Adrenal gland (tissue), 12 donors: Measurements from ENCODE around the gene PBX1. TPM values are rescaled to one million over a fixed set of nuclear protein-coding genes. Genes with fewer than 3 reads are reported as not detected.
A peak's percentile ranks its signal among the peaks of the same experiment; 100 is the strongest.

ENCODE experiments used
- DNase-seq, 7 donors: peaks; one replicate each; pipeline ENCODE4 v3.0.0-alpha.2; 2019 to 2020
- H3K27ac ChIP-seq, 5 donors: fragments of 200-600 bp; sonication (generic) in 4 of 5; 1 replicate in 3 of 5; 2 replicates in 2 of 5; pipeline versions ENCODE4 v1.5.1 to v1.8.0; 2016 to 2020; ENCODE audit warnings: mild to moderate bottlenecking in 1 of 5
- H3K27me3 ChIP-seq: fragments of 200-600 bp; 2 replicates; pipeline ENCODE4 v1.8.0; 2021
- H3K36me3 ChIP-seq, 2 donors: fragments of 200-600 bp; replicated peaks in 1 of 2; 1 replicate in 1 of 2; 2 replicates in 1 of 2; pipeline versions ENCODE4 v1.5.1 to v1.8.0; 2018 to 2022
- H3K4me1 ChIP-seq, 2 donors: fragments of 200-600 bp; replicated peaks in 1 of 2; 1 replicate in 1 of 2; 2 replicates in 1 of 2; pipeline versions ENCODE4 v1.5.1 to v1.8.0; 2018 to 2021
- H3K4me3 ChIP-seq, 4 donors: fragments of 200-600 bp; sonication (generic) in 3 of 4; one replicate each; pipeline ENCODE4 v1.5.1; 2016 to 2018
- H3K9me3 ChIP-seq, 3 donors: fragments of 200-600 bp; sonication (generic) in 1 of 3; replicated peaks in 1 of 3; 1 replicate in 2 of 3; 2 replicates in 1 of 3; pipeline versions ENCODE4 v1.5.1 to v1.8.0; 2016 to 2021
- POLR2A ChIP-seq, 2 donors: fragments of 450-650 bp; IDR thresholded peaks; one replicate each; pipeline ENCODE4 v1.6.1; 2017; ENCODE audit warnings: antibody characterized with exemption in 2 of 2, mild to moderate bottlenecking in 2 of 2, moderate library complexity in 1 of 2
- WGBS, 4 donors: extraction: QIAGEN DNeasy Blood & Tissue Kit in 2 of 4; methylation state at CpG; one replicate each; pipeline versions ENCODE4 v1.1.5 to v1.1.7; 2013 to 2017; 5-methylcytosine and 5-hydroxymethylcytosine counted together
- intact Hi-C, 2 donors: fragments of 100-400 bp; cut with DNase I; formaldehyde crosslinking; loops; one replicate each; pipeline versions ENCODE4 v1.14.1 to v1.15.0; 2022 to 2023
- polyA plus RNA-seq, 3 donors: library from polyadenylated mRNA; stranded (reverse); fragments of 200-250 nt in 2 of 3; fragments of 350-450 nt in 1 of 3; fragmentation: Illumina TruSeq in 1 of 3; extraction: RNeasy Lipid Tissue Mini Kit (QIAGEN cat#74804) in 1 of 3; gene quantifications; one replicate each; pipeline ENCODE4 v1.2.3, GENCODE V29; 2013 to 2014
- total RNA-seq, 9 donors: library from RNA; depleted of rRNA in 4 of 9; stranded (reverse); fragments of >200 nt in 4 of 9; fragments of 120-200 nt in 1 of 9; fragmentation: NEBNext Ultra II Directional in 1 of 9; extraction: Animal tissue kit (Norgen Biotek cat#: 25700) in 1 of 9; gene quantifications; one replicate each; pipeline versions ENCODE4 v1.1.0 to v1.2.4, GENCODE V29; 2013 to 2023
- TF ChIP-seq, protein P1 (sequence below), 6 experiments: fragments of 450-650 bp in 4 of 6; fragments of 200-600 bp in 2 of 6; sonication (generic) in 1 of 6; IDR thresholded peaks; 1 replicate in 5 of 6; 2 replicates in 1 of 6; pipeline versions ENCODE4 v1.5.1 to v1.8.0; 2016 to 2021; ENCODE audit warnings: antibody characterized with exemption in 6 of 6, mild to moderate bottlenecking in 2 of 6, moderate library complexity in 1 of 6
- donor health status: healthy with polysubstance abuse.
- donor health status: Bipolar disorder and iron deficiency.
- donor health status: DM: yes; HTN: yes; CAD: no.
- donor health status: DM: no; HTN: no; CAD: no.
- donor health status: DM: no; HTN: no; CAD: no.
- donor health status: DM: yes; HTN: yes; CAD: no.

The PBX1 gene
- total and polyA plus RNA-seq, 12 donors = 13.0 to 294 (median 99.3) TPM

DNA sequence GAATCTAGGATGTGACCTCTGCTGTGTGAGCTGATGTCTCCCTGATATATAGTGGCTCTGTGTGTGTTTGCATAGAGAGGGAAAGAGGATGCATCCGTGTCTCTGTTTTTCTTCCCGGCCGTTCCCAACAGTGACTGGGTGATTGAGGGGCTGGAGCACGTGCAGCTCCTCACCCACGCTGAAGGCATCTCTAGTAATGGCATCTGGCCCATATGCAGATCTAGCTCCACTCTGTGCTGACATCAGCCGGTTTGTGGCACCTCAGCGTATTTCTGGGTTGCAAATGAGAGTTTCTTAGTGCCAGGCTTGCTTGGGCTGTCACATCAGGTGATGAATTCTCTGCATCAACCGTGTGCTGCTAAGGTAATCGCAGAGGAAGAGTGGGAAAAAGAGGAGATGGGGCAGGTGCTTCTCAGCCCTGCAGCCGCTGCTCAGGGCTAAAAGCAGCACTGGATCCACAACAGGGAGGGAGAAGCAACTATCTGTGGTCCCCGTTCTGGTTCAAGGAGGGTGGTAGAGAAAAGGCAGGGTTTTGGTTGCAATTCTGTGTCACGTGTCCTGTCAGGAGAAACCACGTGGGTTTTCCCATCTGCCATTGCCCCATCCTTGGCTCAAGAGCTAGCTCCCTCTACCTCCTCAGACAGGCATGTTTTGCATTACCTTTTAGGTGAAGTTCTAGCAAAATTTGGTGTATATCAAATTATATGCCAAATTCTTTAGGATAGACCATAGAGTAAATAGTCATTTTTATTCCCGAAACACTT, 282.9 kb downstream of the PBX1 start:
- H3K27ac ChIP-seq = no peak overlapping the region
- no peak for DNase-seq
- H3K36me3 ChIP-seq = peaks cover 0 to 5% of the 10 kb centered on the region in 2 donors
- intact Hi-C loops = no loop called here
- H3K27me3 ChIP-seq = no peaks in the 10 kb centered on the region
- WGBS, 4 donors = 78 to 85% (median 82%) methylated on average over 13 to 14 of the region's 14 CpGs
- no peaks in the 10 kb centered on the region for H3K9me3 ChIP-seq
- H3K4me3 ChIP-seq = no peak overlapping the region
- peaks cover 0 to 13% of the 10 kb centered on the region in 2 donors for H3K4me1 ChIP-seq
- no peak for TF ChIP-seq POLR2A (IDR thresholded peaks at IDR 0.05)
- TF ChIP-seq, protein P1, sequence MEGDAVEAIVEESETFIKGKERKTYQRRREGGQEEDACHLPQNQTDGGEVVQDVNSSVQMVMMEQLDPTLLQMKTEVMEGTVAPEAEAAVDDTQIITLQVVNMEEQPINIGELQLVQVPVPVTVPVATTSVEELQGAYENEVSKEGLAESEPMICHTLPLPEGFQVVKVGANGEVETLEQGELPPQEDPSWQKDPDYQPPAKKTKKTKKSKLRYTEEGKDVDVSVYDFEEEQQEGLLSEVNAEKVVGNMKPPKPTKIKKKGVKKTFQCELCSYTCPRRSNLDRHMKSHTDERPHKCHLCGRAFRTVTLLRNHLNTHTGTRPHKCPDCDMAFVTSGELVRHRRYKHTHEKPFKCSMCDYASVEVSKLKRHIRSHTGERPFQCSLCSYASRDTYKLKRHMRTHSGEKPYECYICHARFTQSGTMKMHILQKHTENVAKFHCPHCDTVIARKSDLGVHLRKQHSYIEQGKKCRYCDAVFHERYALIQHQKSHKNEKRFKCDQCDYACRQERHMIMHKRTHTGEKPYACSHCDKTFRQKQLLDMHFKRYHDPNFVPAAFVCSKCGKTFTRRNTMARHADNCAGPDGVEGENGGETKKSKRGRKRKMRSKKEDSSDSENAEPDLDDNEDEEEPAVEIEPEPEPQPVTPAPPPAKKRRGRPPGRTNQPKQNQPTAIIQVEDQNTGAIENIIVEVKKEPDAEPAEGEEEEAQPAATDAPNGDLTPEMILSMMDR (IDR thresholded peaks at IDR 0.05) = no peak

DNA sequence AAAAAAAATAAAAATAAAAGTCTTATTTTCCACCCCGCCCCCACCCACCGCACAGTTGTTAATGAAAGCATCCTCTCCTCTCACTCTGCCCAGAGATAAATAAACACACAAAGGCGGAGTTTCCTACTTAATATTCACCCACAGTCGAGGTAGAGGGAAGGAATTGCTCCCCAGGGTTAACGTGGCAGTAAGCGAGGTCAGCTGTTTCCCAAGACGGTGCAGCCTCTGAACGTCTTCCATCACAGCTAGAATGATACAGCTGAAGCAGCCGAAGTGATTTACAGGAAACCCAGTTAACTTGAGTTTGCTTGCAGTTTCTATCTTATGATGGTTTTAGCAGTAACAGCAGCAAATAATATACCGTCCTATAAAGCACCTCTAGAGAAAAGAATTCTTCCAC, 283.9 kb downstream of the PBX1 start:
- TF ChIP-seq POLR2A (IDR thresholded peaks at IDR 0.05) = no peak
- TF ChIP-seq, protein P1 (IDR thresholded peaks at IDR 0.05) = no peak
- 70 to 78% (median 73%) methylated on average over 10 of the region's 10 CpGs for WGBS, 4 donors
- DNase-seq = no peak
- intact Hi-C loops = no loop called here
- H3K27ac ChIP-seq = no peak overlapping the region
- H3K36me3 ChIP-seq = peaks cover 0 to 13% of the 10 kb centered on the region in 2 donors
- no peaks in the 10 kb centered on the region for H3K27me3 ChIP-seq
- no peaks in the 10 kb centered on the region for H3K9me3 ChIP-seq
- peaks cover 0 to 13% of the 10 kb centered on the region in 2 donors for H3K4me1 ChIP-seq
- no peak overlapping the region for H3K4me3 ChIP-seq

DNA sequence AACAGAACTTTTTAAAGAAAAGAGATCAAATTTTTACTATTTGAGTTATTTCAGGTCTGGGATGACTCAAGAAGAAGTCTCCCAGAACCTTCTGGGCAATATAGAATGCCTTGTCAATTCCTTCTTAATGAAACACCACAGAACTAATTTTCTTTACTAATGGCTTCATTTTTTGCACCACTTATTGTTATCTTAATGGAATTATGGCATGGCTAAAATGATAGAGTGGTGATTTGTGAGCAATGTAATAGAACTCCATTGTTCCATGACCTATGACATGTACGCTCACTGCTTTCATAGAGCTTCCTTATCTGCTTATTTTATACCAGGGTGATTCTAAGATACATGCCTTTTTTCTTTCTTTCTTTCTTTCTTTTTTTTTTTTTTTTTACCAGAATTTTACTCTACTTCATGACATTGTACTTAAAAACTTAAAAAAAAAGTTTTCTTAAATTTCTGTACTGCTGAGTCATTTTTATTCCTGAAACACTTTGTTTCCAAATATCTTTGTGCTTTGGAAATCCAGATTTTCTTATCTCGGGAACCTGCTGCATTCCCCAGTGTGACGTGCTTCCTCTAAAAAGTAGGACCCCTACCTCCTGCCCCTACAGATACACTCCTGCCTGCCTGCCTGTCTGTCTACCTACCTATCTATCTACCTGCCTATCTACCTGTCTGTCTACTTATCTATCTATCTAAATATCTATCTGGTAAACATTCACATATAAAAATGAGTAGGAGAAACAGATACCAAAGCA, 284.9 kb downstream of the PBX1 start:
- Histone ChIP-seq H3K9me3 (no peaks in the 10 kb centered on the region), H3K27ac (peak overlapping the region in 2 of 5 donors; percentile 35 to 45), H3K27me3 (no peaks in the 10 kb centered on the region), H3K4me1 (peaks cover 0 to 13% of the 10 kb centered on the region in 2 donors), H3K4me3 (no peak overlapping the region), H3K36me3 (peaks cover 0 to 13% of the 10 kb centered on the region in 2 donors)
- TF ChIP-seq POLR2A (IDR thresholded peaks at IDR 0.05) = no peak
- TF ChIP-seq, protein P1 (IDR thresholded peaks at IDR 0.05) = no peak
- intact Hi-C loops = no loop called here
- 62 to 79% (median 71%) methylated on average over 3 of the region's 3 CpGs for WGBS, 4 donors
- no peak for DNase-seq
